Measurements from ENCODE around the gene TRIM33. TPM values are rescaled to one million over a fixed set of nuclear protein-coding genes. Genes with fewer than 3 reads are reported as not detected.
"Not testable (repeated sequence)": the region's sequence is repeated elsewhere in the genome, so short reads cannot be mapped to it uniquely, and the experiment has no call there.

The TRIM33 gene
- total RNA-seq, 4 donors from 2014 or later, result 29.2 to 40.7 (median 33.7) TPM

GRCh38 chr1:114395863-114396262 lies 115.1 kb downstream of the TRIM33 start:
- TF ChIP-seq CTCF (IDR thresholded peaks at IDR 0.05), result no peak
- no peak for DNase-seq (ENCODE audit: low spot score)
- no peak for ATAC-seq (ENCODE audit: low FRiP score)

DNA sequence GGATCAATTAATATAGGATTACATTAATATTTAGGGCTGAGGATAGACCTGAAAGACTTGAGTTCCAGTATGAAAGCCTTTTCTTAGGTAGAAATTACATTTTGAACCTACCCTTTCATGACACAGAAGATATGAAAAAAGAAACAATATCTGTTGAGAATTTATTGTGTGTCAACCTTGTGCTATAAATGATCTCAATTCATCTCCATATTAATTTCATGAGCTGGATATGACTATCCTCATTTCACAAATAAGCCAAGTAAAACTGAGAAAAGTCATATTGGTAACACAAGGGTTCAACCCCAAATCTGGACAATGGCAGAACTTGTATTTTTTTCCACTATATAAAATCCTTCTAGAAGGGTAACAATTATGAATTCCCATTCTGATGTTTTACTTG lies 120.0 kb downstream of the TRIM33 start:
- DNase-seq (ENCODE audit: low spot score), result no peak
- ATAC-seq (ENCODE audit: low FRiP score), result no peak
- no peak for TF ChIP-seq CTCF (IDR thresholded peaks at IDR 0.05)

GRCh38 chr1:114390361-114390760 lies 120.6 kb downstream of the TRIM33 start:
- no peak for DNase-seq (ENCODE audit: low spot score)
- no peak for ATAC-seq (ENCODE audit: low FRiP score)
- TF ChIP-seq CTCF (IDR thresholded peaks at IDR 0.05), result no peak

DNA sequence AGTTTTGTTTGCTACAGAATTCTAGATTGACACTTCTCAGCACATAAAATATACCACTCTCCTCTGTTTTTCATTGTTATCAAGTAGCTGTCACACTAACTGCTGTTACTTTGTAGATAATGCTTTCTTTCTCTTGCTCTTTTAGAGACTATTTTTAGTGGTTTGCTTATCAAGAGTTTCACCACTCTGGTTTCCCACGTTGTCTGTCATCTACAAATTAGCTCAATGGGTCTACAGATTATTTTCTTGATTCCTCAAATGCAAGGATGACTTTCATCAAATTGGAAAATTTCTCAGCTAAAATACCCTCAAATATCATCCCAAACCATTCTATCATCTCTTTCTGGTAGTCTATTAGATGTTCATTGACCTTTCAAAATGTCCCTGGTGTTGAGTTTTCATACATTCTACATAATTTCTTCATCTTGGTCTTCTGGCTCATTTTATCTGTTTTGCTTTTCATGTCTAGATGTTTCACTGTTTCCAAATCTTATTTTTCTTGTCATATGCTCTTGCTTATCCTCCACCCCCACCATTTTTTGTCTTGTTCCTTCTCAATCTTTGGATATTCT lies 122.5 kb downstream of the TRIM33 start:
- no peak for ATAC-seq (ENCODE audit: low FRiP score)

DNA sequence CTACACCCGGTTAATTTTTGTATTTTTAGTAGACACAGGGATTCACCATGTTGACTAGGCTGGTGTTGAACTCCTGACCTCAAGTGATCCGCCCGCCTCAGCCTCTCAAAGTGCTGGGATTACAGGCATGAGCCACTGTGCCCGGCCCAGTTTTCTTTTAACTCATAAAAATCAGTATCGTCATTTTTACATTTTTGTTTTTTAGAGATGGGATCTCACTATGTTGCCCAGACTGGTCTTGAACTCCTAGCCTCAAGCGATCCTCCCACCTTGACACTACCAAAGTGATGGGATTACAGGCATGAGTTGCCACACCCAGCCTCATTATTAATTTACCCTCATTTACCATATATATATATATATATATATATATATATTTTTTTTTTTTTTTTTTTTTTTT lies 123.4 kb downstream of the TRIM33 start:
- ATAC-seq (ENCODE audit: low FRiP score); DNase-seq (ENCODE audit: low spot score): not testable (repeated sequence)

More for the DNA sequence above, 122.5 kb downstream of the TRIM33 start:
- TF ChIP-seq CTCF (IDR thresholded peaks at IDR 0.05), result no peak
- DNase-seq (ENCODE audit: low spot score), result no peak

- no peak for ATAC-seq (ENCODE audit: low FRiP score)
- no peak for TF ChIP-seq CTCF (IDR thresholded peaks at IDR 0.05)
These were observed 124.0 kb downstream of the TRIM33 start for GRCh38 chr1:114387010-114387360.

GRCh38 chr1:114386129-114387009 lies 124.6 kb downstream of the TRIM33 start:
- no peak for DNase-seq (ENCODE audit: low spot score)
- ATAC-seq (ENCODE audit: low FRiP score), result no peak
- no peak for TF ChIP-seq CTCF (IDR thresholded peaks at IDR 0.05)

More at GRCh38 chr1:114387010-114387360, 124.0 kb downstream of the TRIM33 start:
- no peak for DNase-seq (ENCODE audit: low spot score)

Data from omental fat pad (tissue), 4 donors.